IPS-20b (cell line): ENCODE results near the gene PLEKHG7.
"Not testable (repeated sequence)": the region's sequence is repeated elsewhere in the genome, so short reads cannot be mapped to it uniquely, and the experiment has no call there.

ENCODE experiments used
- H3K27ac ChIP-seq: one replicate; pipeline ENCODE4 v1.5.1; 2013; ENCODE audit warnings: low read length
- H3K27me3 ChIP-seq: 2 replicates; pipeline ENCODE4 v1.6.1; 2013; ENCODE audit warnings: mild to moderate bottlenecking, low read length, inconsistent platforms; ENCODE audit not compliant: insufficient read depth
- H3K36me3 ChIP-seq: 2 replicates; pipeline ENCODE4 v1.6.1; 2013; ENCODE audit warnings: low read depth, mild to moderate bottlenecking, inconsistent platforms, low read length, moderate library complexity; ENCODE audit not compliant: insufficient read depth
- H3K4me1 ChIP-seq: 2 replicates; pipeline ENCODE4 v1.6.1; 2013; ENCODE audit warnings: mild to moderate bottlenecking, control low read depth, inconsistent platforms, low read length, moderate library complexity; ENCODE audit not compliant: insufficient read depth
- H3K4me3 ChIP-seq: 2 replicates; pipeline ENCODE4 v1.5.1; 2013; ENCODE audit warnings: mild to moderate bottlenecking, low read length, inconsistent platforms
- H3K9ac ChIP-seq: 2 replicates; pipeline ENCODE4 v1.6.1; 2013; ENCODE audit warnings: low read depth, mild to moderate bottlenecking, inconsistent platforms, low read length, moderate library complexity
- H3K9me3 ChIP-seq: 2 replicates; pipeline ENCODE4 v1.6.1; 2013; ENCODE audit warnings: mild to moderate bottlenecking, low read depth, low read length, inconsistent platforms; ENCODE audit not compliant: insufficient read depth

Gene PLEKHG7

DNA sequence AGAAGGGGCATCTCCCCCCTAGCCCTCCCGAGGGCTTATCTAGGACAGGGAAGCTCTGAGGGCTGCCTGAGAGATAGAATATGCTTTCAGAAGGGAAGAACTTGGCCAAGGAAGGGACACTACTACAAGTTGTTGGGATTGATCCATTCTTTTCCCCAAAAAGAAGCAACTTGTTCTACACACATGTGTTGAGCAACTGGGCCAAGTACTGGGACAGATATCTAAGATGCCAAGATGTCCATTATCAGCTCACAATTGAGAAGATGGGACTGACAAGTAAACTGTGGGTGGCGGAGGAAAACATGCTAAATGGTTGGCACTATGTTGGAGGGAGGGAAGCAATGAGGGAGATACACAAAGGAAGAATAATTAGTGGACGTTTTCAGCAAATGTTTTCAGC is 30.9 kb downstream of the PLEKHG7 start:
- Histone ChIP-seq H3K4me3 (no peak overlapping the region), H3K4me1 (peaks cover 3% of the 10 kb centered on the region; the same call in 1 of the 2 replicates), H3K27me3 (no peaks in the 10 kb centered on the region), H3K9ac (no peak overlapping the region), H3K27ac (no peak overlapping the region), H3K36me3 (no peaks in the 10 kb centered on the region), H3K9me3 (no peaks in the 10 kb centered on the region)

DNA sequence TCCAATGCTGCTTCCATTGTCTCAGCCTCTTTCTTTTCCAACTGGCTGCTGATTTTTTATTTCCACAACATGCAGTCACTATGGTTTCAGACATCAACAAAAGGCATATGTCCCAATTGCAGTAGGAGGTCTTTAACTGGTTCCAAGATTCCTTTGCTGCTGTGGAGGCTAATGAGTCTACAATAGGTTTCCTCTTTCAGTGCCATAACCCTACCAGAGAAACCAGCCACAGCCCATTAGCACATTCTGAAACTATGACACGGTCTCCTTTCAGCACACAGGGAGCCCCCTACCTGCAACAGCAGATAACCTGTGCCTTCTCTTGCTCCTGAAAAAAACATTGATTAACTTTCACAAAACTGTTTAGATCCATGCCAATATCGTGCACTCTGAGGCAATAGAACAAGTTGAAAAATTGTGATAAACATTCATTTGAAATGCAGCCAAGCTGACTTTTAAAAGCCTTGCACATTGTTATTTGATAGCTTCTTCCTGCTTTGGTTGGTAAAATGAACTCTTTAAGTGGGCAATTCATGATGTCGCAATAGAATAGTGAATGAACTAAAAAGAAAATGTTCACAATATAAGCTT is 32.4 kb downstream of the PLEKHG7 start:
- Histone ChIP-seq H3K27ac (no peak overlapping the region), H3K9me3 (no peaks in the 10 kb centered on the region), H3K27me3 (no peaks in the 10 kb centered on the region), H3K4me1 (peaks cover 3% of the 10 kb centered on the region; the same call in 1 of the 2 replicates), H3K36me3 (no peaks in the 10 kb centered on the region), H3K4me3 (no peak overlapping the region), H3K9ac (no peak overlapping the region)

DNA sequence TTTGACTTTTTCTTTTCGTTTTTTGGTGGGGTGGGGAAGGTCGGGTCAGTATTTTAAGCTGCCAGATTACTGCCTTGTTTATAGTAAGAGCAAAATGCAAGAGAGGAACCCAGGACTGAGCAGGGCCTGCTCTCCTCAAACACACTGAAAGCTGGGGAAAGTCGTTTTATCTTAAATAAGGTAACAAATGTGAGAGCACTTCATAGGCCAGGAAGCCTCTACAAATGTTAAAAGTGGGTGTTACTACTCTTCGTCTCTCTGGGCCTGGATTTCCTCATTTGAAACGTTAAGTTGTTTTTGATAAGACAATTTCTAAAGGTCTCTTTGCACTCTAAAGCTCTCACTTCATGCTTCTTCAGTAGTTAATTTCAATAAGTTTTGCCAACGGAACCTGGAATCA is 33.8 kb downstream of the PLEKHG7 start:
- no peak overlapping the region for H3K27ac ChIP-seq
- H3K27me3 ChIP-seq: no peaks in the 10 kb centered on the region
- H3K4me1 ChIP-seq: peaks cover 3% of the 10 kb centered on the region; the same call in 1 of the 2 replicates
- H3K9ac ChIP-seq: no peak overlapping the region
- H3K36me3 ChIP-seq: no peaks in the 10 kb centered on the region
- H3K9me3 ChIP-seq: no peaks in the 10 kb centered on the region
- H3K4me3 ChIP-seq: no peak overlapping the region

DNA sequence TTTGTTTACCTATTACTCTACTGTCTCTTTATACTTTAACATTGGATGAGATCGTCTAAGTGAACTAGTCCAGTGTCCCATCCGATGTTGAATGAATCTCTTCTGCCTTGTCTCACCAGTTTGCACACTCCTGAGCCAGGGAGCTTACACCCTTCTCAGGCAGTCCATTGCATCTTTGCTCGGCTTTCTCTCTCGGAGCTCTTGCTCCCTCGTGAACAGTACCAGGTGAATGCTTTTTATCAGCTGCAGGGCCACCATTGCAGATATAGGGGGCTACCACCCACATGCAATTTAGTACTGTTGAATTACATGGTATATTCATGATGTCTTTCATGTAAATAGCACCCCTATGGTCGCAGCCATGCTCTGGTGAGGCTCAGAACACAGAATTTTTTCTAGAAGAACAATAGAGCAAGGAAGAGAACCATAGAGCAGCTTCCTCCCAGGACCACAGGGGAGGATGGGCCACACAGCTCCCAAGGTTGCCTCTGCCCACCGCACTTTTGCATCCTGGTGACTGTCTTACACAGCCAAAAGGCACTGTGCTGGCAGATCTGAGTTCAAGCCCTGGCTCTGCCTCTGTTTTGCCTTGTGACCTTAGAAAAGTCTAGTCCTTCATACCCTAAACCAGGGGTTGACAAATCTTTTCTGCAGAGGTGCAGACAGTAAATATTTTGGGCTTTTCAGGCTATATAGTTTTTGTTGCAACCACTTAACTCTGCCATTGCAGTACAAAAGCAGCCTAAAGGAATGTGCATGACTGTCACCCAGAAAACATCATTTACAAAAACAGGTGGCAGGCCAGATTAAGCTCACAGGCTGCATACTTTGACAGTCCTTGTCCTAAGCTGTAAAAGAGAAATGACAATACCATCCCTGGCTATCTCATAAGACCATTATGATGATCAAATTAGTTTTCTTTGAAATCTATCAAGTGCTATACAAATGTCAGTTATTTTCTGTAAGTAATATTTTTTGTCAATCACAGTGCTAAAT is 35.4 kb downstream of the PLEKHG7 start:
- Histone ChIP-seq H3K9me3 (no peaks in the 10 kb centered on the region), H3K9ac (no peak overlapping the region), H3K27ac (no peak overlapping the region), H3K4me3 (no peak overlapping the region), H3K36me3 (no peaks in the 10 kb centered on the region), H3K4me1 (peaks cover 3% of the 10 kb centered on the region; the same call in 1 of the 2 replicates), H3K27me3 (no peaks in the 10 kb centered on the region)

DNA sequence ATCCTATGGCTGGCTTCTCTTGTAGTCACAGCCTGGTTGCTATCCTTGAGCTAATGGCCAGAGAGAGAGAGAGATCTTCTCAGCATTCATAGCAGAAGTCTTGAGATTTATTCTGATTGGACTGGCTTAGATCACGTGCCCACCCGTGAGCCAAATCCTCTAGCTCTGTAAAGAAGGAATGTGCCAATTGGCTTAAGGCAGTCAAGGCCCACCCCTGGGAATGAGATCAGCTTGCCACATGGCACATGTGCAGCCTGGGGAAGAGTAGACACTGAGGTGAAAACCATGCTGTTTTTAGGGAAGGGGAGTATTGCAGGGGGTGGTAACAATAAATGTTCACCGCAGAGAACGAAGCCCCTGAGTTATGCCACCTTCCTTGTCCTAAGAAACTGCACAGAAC is 36.3 kb downstream of the PLEKHG7 start:
- Histone ChIP-seq H3K4me3 (no peak overlapping the region), H3K27me3 (no peaks in the 10 kb centered on the region), H3K36me3 (no peaks in the 10 kb centered on the region), H3K27ac (no peak overlapping the region), H3K4me1 (peaks cover 3% of the 10 kb centered on the region; the same call in 1 of the 2 replicates), H3K9me3 (no peaks in the 10 kb centered on the region), H3K9ac (no peak overlapping the region)

DNA sequence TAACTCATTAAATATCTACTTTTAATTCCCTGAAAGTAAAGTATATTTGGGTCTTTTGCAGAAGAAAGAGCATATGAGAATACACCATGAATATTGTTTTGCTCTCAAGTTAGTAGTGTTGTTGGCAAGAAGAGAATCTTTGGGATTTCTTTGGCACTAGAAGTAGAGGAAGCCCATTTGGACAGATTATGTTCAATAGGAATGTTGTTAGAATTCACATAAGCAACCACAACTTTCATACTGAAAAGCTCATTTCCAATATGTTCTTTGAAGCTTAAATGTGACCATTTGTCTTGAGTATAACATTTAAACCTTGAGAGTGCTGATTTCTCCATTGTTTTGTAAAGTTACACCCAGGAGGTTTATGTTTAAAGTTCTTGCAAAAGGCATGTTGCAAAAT is 37.6 kb downstream of the PLEKHG7 start:
- H3K27ac ChIP-seq: no peak overlapping the region
- no peaks in the 10 kb centered on the region for H3K36me3 ChIP-seq
- peaks cover 3% of the 10 kb centered on the region; the same call in 1 of the 2 replicates for H3K4me1 ChIP-seq
- no peaks in the 10 kb centered on the region for H3K9me3 ChIP-seq
- H3K4me3 ChIP-seq: no peak overlapping the region
- no peaks in the 10 kb centered on the region for H3K27me3 ChIP-seq
- H3K9ac ChIP-seq: no peak overlapping the region

DNA sequence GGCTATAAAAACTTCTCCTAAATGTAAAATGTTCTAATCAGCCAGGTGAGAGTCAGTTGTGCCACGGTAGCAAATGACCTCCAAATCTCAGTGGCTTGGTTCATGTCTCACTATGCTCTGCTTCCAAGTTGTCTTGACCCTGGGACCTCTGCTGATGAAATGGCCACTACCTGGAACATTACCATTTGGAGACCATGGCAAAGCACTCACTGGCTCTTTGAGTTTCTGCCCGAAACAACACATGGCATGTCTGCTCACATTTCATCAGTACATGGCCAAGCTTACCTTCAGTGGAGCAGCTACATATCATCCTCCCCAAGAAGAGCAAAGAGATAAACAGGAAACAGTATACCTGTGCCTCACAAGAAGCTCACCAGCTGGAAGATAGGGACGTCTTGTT is 40.2 kb downstream of the PLEKHG7 start:
- no peak overlapping the region for H3K27ac ChIP-seq
- H3K4me3 ChIP-seq: no peak overlapping the region
- H3K27me3 ChIP-seq: no peaks in the 10 kb centered on the region
- H3K9me3 ChIP-seq: no peaks in the 10 kb centered on the region
- no peak overlapping the region for H3K9ac ChIP-seq
- H3K36me3 ChIP-seq: no peaks in the 10 kb centered on the region
- H3K4me1 ChIP-seq: peaks cover 3% of the 10 kb centered on the region; the same call in 1 of the 2 replicates

DNA sequence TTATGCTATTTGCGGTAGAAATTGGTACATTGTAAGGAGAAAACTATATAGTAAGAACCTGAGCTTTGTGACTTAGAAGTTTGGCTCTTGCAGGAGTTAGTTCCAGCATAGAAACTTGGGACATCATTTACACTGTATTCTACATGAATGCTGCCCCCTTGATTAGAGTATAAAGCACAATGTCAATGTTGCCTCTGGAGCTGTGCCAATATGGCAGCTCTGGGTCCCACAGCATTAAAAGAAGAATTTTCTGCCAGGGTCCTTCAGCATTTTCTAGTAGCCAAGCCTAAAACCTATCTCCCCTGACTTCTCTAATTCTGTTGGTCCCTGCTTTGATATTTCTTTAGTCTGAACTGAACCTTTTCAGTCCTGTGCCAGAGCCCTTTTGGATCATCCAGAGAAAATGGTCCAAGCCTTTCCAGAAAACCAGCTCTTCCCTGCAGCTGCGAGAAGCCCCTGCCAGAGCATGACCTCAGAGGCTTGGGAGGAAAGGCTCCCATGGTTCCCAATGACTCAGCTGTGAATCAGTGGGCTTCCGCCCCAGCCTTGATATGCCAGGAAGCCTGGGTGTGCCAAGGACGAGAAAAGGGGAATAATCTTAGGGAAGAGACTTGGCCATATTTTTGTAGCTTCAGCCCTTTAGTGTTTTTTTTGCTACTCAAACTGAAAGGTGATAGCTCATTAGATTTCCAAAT is 43.2 kb downstream of the PLEKHG7 start:
- Histone ChIP-seq H3K9me3 (no peaks in the 10 kb centered on the region), H3K27me3 (no peaks in the 10 kb centered on the region), H3K4me1 (no peaks in the 10 kb centered on the region), H3K36me3 (no peaks in the 10 kb centered on the region), H3K4me3 (no peak overlapping the region), H3K9ac (no peak overlapping the region), H3K27ac (no peak overlapping the region)

DNA sequence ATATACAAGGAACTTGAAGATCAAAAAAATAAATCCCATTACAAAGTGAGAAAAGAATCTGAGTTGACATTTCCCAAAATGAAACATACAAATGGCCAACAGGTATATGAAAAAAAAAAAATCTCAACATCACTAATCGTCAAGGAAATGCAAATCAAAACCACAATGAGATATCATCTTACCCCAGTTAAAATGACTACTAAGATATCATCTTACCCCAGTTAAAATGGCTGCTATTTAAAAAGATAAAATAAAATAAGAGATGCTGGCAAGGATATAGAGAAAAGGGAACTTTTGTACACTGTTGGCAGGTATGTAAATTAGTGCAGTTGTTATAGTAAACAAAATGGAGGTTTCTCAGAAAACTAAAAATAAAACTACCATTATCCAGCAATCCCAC is 44.4 kb downstream of the PLEKHG7 start:
- no peaks in the 10 kb centered on the region for H3K27me3 ChIP-seq
- no peak overlapping the region for H3K9ac ChIP-seq

DNA sequence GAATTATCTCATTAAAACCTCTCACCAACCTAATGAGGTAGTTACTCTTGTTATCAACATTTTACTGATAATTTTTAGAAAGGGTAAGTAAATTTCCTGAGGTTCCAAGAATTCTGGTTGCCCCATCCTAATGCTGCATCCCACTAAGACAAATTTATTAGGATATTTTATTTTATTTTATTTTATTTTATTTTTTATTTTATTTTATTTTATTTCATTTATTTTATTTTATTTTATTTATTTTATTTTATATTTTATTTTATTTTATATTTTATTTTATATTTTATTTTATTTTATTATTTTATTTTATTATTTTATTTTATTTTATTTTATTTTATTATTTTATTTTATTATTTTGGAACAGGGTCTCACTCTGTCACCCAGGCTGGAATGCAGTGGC is 46.9 kb downstream of the PLEKHG7 start:
- not testable (repeated sequence) for H3K4me3 ChIP-seq, H3K9me3 ChIP-seq, H3K27ac ChIP-seq, H3K36me3 ChIP-seq, H3K27me3 ChIP-seq, H3K9ac ChIP-seq, H3K4me1 ChIP-seq

More for the DNA sequence above, 44.4 kb downstream of the PLEKHG7 start:
- Histone ChIP-seq H3K4me1 (no peaks in the 10 kb centered on the region), H3K4me3 (no peak overlapping the region), H3K36me3 (no peaks in the 10 kb centered on the region), H3K27ac (no peak overlapping the region), H3K9me3 (no peaks in the 10 kb centered on the region)

DNA sequence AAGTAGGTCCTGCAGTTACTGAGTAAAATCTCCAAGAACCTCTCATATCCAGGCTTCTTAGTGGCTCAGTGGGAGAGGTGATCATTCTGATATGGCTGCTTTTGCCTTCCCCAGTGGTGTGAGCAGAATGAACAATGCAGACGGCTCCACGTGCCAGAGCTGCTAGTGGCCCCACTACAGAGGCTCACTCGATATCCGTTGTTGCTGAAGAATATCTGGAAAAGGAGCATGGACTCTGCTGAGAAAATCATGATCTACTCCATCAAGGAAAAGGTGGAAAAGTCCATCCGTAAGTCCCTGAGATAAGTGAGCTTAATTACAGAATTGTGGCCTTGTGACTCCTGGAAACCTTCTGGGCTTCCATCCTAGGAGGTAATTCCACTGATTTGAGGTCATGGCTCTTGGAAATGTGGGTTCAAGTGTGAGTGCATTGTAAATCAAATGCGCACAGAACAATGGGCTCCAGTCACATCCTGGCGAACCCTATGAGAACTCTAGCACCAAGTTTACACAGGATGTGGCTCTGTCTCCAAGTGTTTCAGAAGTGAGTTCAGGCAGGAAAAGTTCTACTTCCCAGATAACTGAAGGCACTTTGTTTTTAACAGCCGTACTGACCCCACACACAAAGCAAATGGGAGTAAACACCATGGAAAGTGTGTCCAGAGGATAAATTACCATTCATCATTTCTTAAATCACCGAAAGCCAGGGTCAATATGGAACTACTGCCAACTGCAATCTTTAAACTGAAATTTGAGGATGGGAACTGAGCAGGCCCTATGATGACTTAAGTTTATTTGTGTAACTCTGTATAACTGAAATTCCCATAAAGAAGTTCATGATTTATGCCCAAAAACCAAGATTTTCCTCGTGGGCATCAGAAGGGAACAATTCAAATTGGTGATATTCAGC is 51.4 kb downstream of the PLEKHG7 start:
- Histone ChIP-seq H3K4me1 (no peaks in the 10 kb centered on the region), H3K9ac (no peak overlapping the region), H3K36me3 (no peaks in the 10 kb centered on the region), H3K27me3 (no peaks in the 10 kb centered on the region), H3K4me3 (no peak overlapping the region), H3K9me3 (no peaks in the 10 kb centered on the region), H3K27ac (no peak overlapping the region)
